HepG2 (cell line): ENCODE results near the gene WDR43. TPM values are rescaled to one million over a fixed set of nuclear protein-coding genes. Genes with fewer than 3 reads are reported as not detected.

Experiments
- CC2D1A ChIP-seq: sonication (generic); formaldehyde crosslinking; IDR thresholded peaks from 2 replicates; pipeline ENCODE4 v1.8.1; 2023; ENCODE audit warnings: mild to moderate bottlenecking, missing genetic modification reagents
- E2F5 ChIP-seq: sonication (generic); formaldehyde crosslinking; conservative IDR thresholded peaks from 2 replicates; pipeline ENCODE4 v1.4.0; 2020; ENCODE audit warnings: missing genetic modification reagents
- MEIS2 ChIP-seq: sonication (generic); formaldehyde crosslinking; IDR thresholded peaks from 2 replicates; pipeline ENCODE4 v1.9.0; 2021; ENCODE audit warnings: mild to moderate bottlenecking, missing genetic modification reagents
- NCOA1 ChIP-seq: sonication (generic); formaldehyde crosslinking; IDR thresholded peaks from 2 replicates; pipeline ENCODE4 v1.9.0; 2021; ENCODE audit warnings: missing genetic modification reagents
- RBM22 ChIP-seq: fragments of 200-400 bp; formaldehyde crosslinking; optimal IDR thresholded peaks from 2 replicates; pipeline ENCODE3; 2017; ENCODE audit warnings: mild to moderate bottlenecking, low read length, moderate library complexity
- RFXANK ChIP-seq: IDR thresholded peaks from 2 replicates; pipeline ENCODE4 v1.6.1; 2016
- RXRA ChIP-seq: sonication (generic); formaldehyde crosslinking; IDR thresholded peaks from 2 replicates; pipeline ENCODE4 v1.5.1; 2020; ENCODE audit warnings: missing genetic modification reagents
- TRIM24 ChIP-seq: sonication (generic); formaldehyde crosslinking; IDR thresholded peaks from 2 replicates; pipeline ENCODE4 v1.8.0; 2022; ENCODE audit warnings: mild to moderate bottlenecking, missing genetic modification reagents
- ZBTB14 ChIP-seq: sonication (generic); formaldehyde crosslinking; IDR thresholded peaks from 2 replicates; pipeline ENCODE4 v1.4.0; 2020; ENCODE audit warnings: missing genetic modification reagents
- ZFX ChIP-seq: sonication (generic); formaldehyde crosslinking; IDR thresholded peaks from 2 replicates; pipeline ENCODE4 v1.4.0; 2020; ENCODE audit warnings: mild to moderate bottlenecking, low read depth, missing genetic modification reagents, moderate library complexity
- ZNF24 ChIP-seq: fragments of 450-650 bp; IDR thresholded peaks from 2 replicates; pipeline ENCODE4 v1.6.1; 2017; ENCODE audit warnings: antibody characterized with exemption, mild to moderate bottlenecking
- ZNF264 ChIP-seq: sonication (generic); formaldehyde crosslinking; IDR thresholded peaks from 2 replicates; pipeline ENCODE4 v1.4.0; 2020; ENCODE audit warnings: missing genetic modification reagents
- ZNF276 ChIP-seq: sonication (generic); formaldehyde crosslinking; IDR thresholded peaks from 2 replicates; pipeline ENCODE4 v1.4.0; 2020; ENCODE audit warnings: mild to moderate bottlenecking, low read depth, missing genetic modification reagents
- ZNF362 ChIP-seq: sonication (generic); formaldehyde crosslinking; IDR thresholded peaks from 2 replicates; pipeline ENCODE4 v1.4.0; 2020; ENCODE audit warnings: missing genetic modification reagents, mild to moderate bottlenecking, borderline replicate concordance
- ZNF382 ChIP-seq: sonication (generic); formaldehyde crosslinking; IDR thresholded peaks from 2 replicates; pipeline ENCODE4 v1.5.0; 2020; ENCODE audit warnings: missing genetic modification reagents, mild to moderate bottlenecking, borderline replicate concordance
- ZNF407 ChIP-seq: sonication (generic); formaldehyde crosslinking; IDR thresholded peaks from one replicate; pipeline ENCODE4 v1.5.1; 2020; ENCODE audit warnings: mild to moderate bottlenecking, missing genetic modification reagents; ENCODE audit errors: not compliant biosample characterization
- polyA plus RNA-seq, 8 experiments: library from polyadenylated mRNA; depleted of rRNA in 3 of 8; stranded (reverse) in 7 of 8; unstranded in 1 of 8; fragments of >200 nt; fragmentation: Illumina TruSeq in 4 of 8; extraction: Trizol in 4 of 8; gene quantifications; 2 replicates each; pipeline versions ENCODE4 v1.2.1 to v1.2.3, GENCODE V29; 2011 to 2016; ENCODE audit warnings: low read depth in 4 of 8, missing spikeins in 1 of 8, mixed read lengths in 1 of 8; ENCODE audit not compliant: insufficient read depth in 1 of 8
- total RNA-seq, 5 experiments: library from RNA; depleted of rRNA; stranded (reverse); fragments of >200 nt; fragmentation: Illumina TruSeq; extraction: Trizol; gene quantifications; 2 replicates each; pipeline ENCODE4 v1.2.3, GENCODE V29; 2016; ENCODE audit warnings: low read depth in 1 of 5

WDR43 gene
- total and polyA plus RNA-seq, 2 of the 13 experiments (the other 11 are each of a cell fraction or from before 2014, with no cell fraction given) = 121 to 167 TPM

GRCh38 chr2:28870146-28870891 is 24.1 kb upstream of the WDR43 start, which contains the start of gene TRMT61B (continued):
- TF ChIP-seq ZNF276 (peak; percentile 89), CC2D1A (CRISPR knock-in tag) (peak; percentile 13; the same call in 1 of the 2 replicates), ZBTB14 (CRISPR knock-in tag) (peak; percentile 90), NCOA1 (peak; percentile 95; the same call in 1 of the 2 replicates), ZNF24 (no peak), RBM22 (peak; percentile 38), TRIM24 (no peak), ZNF264 (CRISPR knock-in tag) (peak; percentile 15; the same call in 1 of the 2 replicates), ZNF407 (CRISPR knock-in tag) (no peak), ZNF362 (CRISPR knock-in tag) (peak; percentile 77; the same call in 1 of the 2 replicates), E2F5 (peak; percentile 95), RFXANK (peak; percentile 90; the same call in 1 of the 2 replicates), MEIS2 (CRISPR knock-in tag) (peak; percentile 64; the same call in 1 of the 2 replicates), ZNF382 (CRISPR knock-in tag) (no peak), ZFX (CRISPR knock-in tag) (peak; percentile 96), RXRA (CRISPR knock-in tag) (peak; percentile 98)
